Activated CD8-positive, alpha-beta memory T cell treated with anti-CD3 and anti-CD28 coated beads, Interleukin-2, amount 50 U/mL, for 24 hours (primary cell): ENCODE results near the gene KLF16.

Source experiments
- DNase-seq: peaks from one replicate; pipeline ENCODE4 v3.0.0-alpha.2; 2020; ENCODE audit errors: extremely low read depth

Gene KLF16

GRCh38 chr19:1855040-1855827, 8.1 kb downstream of the KLF16 start:
- no peak for DNase-seq

DNA sequence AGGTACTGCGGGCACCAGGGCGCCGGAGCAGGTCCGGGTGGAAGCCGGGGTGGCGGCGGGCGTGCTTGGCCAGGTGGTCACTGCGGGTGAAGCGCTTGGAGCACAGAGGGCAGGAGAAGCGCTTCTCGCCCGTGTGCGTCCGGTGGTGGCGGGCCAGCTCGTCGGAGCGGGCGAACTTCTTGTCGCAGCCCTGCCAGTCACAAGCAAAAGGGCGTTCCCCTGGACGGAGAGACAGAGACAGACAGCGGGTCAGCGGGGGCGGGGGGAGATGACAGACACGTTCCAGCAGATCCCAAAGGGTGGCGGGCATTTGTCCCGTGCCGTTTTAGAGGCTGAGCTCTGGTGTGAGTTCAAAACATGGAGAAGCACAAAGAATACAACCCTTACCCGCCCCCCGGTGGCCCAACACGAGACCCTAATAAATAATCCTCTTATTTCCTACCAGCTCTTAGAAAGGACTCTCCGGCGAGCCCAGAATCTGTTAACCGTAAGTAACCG, 8.8 kb downstream of the KLF16 start:
- no peak for DNase-seq

DNA sequence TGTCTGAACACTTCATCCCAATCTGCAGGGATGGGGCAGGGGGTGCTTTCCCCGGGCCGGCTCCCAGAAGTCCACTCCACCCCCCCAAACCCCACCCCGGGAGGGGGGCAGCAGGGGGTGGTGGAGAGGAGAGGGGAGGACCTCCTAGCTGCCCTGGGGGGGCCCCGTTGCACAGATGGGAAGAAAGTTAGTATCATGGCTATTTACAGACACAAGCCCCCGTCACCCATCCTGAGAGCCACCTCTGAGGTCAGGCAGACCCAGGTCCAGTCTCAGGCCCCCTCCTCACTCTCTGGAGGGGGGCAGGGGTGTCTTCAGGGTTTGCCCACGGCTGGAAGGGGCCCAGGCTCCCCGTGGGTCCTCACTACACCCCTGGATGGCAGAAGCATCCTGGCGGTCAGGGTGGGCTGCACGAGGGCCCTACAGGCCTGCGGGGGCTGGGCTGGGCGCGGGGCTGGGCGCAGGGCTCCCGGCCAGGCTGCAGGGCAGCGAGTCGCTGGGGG, 9.3 kb downstream of the KLF16 start:
- no peak for DNase-seq

DNA sequence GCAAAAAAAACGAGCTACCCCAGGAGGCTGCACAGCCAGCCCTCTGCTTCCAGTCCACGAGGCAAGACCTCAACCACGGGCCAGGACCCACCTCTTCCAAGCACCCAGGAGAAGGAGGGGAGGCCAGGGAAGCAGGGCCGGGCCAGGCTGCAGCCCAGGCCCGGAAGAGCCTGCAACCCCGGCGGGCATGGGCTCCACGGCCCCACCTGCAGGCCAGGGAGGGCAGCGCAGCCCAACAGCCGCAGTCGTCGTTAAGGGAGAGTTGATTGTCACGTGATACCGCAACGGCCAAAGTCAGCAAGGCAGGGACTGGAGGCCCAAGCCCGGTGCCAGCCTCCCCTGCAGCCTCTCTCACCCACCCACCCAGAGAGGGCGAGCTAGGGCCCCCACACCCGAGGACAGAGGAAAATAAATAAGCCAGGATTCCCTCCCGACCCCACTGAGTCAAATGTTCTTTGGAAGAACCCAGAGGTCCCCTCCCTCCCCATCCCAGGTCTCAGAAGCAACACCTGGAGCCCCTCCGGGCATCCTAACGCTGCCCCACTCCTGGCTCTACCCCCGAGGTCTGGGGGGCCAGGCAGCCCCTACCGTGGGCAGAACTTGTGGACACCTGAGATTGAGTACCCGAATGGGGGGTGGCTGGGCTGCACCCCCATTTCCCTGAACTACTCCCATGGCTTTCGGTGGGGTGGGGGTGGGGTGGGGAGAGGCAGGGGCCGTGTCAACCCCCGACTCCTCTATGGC, 9.9 kb downstream of the KLF16 start:
- peak; percentile 53 for DNase-seq

DNA sequence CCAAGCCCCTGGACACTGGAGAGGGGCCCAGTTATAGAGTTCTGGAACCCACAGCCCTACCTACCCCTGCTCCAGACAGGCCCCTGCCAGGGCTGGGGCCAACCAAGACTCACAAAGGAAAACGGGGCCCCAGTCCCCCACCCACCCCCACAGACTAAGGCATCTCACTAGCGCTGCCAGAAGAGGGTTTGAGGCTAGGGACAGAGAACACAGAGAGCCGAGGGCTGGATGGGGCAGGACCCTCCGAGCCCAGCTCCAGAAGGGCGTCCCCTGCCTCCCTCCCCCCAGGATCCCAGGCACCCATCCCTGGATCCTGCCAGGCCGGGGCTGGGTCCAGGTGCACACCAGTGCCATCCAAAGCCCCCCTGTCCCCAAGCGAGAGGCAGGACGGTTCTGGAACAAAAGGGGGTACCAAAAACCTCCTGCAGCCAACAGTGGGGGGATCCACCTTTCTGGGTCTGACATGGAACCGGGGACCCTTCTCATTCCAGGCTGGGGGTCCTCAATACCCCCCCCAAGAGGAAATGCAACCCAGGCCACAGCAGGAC, 10.7 kb downstream of the KLF16 start:
- DNase-seq = no peak

- DNase-seq = no peak
These were observed 11.5 kb downstream of the KLF16 start for GRCh38 chr19:1851654-1852580.

GRCh38 chr19:1850809-1851653, 12.3 kb downstream of the KLF16 start:
- DNase-seq = no peak

DNA sequence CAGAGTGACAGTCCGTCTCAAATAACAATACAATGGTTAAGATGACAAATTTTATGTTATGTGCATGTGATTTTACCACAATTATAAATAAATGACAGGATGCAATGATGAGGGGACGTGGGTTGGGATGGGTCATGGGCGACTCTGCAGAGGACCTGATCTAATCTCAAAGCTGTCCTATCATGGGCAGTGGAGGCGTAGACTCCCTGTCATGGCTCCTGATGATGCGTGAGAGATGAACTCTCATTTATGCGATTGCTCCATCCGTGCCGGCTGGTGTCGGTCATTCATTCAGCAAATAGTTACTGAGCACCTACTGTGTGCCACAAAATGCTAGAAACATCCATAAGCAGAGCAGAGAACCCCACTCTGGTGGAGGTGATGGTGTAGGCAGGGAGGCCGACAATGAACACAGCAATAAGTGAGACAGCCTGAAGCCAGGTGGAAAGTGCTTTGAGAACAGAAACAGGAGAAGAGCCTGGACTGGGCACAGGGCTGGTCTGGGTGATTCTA, 13.4 kb downstream of the KLF16 start:
- no peak for DNase-seq

- no peak for DNase-seq
These were observed 14.3 kb downstream of the KLF16 start for GRCh38 chr19:1849132-1849474.

GRCh38 chr19:1848399-1849131, 14.8 kb downstream of the KLF16 start, which contains the start of gene REXO1:
REXO1 (minus strand) TSS chr19:1848483; CDS start chr19:1848358, 125 bp downstream.
- DNase-seq = peak; percentile 93

DNA sequence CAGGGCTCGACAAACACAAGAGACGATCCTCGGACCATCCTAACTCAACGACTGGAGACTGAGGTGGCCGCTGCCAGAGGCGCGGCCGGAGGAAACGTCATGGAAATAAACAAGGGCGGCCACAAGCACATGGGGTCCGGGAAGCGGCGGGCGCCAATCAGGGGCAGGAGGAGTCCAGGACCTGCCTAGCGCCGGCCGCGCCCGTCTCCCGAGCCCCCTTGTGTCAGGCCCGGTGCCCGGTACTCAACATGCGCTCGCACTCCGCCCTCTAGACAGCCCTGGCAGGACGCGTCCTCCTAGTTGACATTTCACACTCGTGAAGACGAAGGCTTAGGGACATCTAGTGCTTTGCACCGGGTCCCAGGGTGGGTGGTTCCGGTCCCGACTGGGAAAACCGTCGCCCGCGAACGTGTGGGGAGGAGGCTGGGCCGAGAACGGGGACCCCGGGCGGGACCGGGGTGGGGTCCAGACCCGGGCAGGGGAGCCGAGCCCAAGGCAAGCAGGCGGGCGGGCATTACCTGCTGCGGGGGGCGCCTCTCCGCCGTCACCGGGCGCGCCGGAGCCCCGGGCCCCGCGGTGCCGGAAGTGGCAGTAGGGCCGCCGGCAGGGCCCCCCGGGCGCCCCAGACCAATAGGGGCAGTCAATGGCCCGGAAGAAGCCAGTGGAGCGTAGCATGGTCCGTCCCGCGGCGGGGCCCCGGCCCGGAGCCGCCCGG, 15.5 kb downstream of the KLF16 start:
- DNase-seq = no peak

DNA sequence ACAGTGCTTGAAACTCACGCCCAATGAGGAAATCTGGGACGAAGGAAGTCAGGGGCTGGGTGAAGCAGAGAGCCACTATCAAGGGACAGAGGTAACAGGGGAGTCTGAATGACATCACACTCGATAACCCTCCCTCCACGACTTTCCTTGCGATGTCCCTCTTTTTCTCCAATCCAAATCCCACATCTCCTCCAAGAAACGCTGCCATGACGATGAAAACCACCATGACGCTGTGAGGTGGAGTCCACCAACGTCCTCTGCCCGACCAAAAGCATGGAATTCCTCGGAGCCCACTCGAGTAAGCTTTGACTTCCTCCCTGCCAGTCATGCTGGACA, 16.1 kb downstream of the KLF16 start:
- no peak for DNase-seq

- DNase-seq = no peak
These were observed 16.7 kb downstream of the KLF16 start for GRCh38 chr19:1846517-1847204.

- no peak for DNase-seq
These were observed 17.7 kb downstream of the KLF16 start for GRCh38 chr19:1845642-1846041.

- DNase-seq = no peak
These were observed 18.3 kb downstream of the KLF16 start for GRCh38 chr19:1845125-1845515.

DNA sequence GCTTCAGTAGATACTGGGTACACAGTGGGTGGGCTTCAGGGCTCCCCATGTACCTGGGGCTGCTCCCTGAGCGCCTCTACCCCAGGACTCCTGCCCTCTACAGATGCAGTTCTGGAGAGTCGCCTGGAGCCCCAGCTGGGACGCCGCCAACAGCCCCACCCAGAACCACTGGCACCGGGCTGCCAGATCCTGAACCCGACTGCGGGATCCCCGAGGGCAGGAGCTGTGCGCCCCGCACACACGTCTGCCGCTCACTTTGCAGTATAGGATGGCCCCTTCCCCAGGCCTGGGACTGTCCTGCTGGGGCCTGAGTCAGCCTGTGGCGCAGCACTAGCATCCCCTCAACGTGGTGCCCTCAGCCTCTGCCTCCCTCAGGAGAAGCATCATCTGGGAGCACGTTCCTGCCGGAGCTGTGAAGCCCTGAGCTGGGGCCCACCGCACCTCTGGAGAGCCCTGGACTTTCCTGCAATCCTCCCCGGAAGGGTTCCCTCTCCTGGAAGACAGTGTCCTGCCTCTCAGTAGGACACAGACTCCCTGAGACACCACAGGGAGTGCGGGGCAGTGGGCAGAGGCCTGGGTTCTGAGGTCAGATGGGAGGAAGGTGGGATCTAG, 18.8 kb downstream of the KLF16 start:
- DNase-seq = no peak

GRCh38 chr19:1843646-1844394, 19.6 kb downstream of the KLF16 start:
- DNase-seq = no peak
